ENCODE measurements around the gene SEZ6L.

GRCh38 chr22:26276529-26277160 is 107.4 kb downstream of the SEZ6L start:
- TF ChIP-seq ZNF274 (IDR thresholded peaks at IDR 0.05; ENCODE audit: low read depth, low read length) (no peak), SUZ12 (IDR thresholded peaks at IDR 0.05; ENCODE audit: extremely low read depth, insufficient read depth, insufficient read length) (no peak), YY1 (IDR thresholded peaks at IDR 0.05; ENCODE audit: insufficient read depth, insufficient read length) (no peak)
